ENCODE measurements around the gene STRIT1. TPM values are rescaled to one million over a fixed set of nuclear protein-coding genes. Genes with fewer than 3 reads are reported as not detected.

The STRIT1 gene
- total and polyA plus RNA-seq, 2 donors (not counting 1 experiment from before 2014, with no cell fraction given), result not detected

DNA sequence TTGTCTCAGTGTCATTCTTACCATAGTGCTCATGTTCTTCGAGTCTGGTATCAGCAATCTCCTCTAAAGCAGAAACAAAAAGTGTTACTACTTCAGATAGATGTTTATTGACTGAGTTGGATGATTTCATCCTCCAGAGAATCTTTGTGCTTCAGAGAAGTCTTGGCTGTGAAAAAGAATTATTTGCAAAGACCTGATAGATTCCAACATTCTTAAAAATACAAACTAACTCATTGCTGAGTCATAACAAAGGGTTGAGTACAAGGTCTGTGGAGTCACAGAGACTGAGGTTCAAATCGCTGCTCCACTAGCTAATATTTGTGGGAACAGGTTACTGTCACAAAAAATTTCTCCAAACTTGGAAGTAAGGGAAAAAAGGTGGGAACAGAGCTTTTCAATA lies 9.0 kb upstream of the STRIT1 start:
- H3K9ac ChIP-seq (ENCODE audit: low read length), result no peak overlapping the region
- H3K9me3 ChIP-seq (ENCODE audit: control extremely low read depth in 1 of 3, control insufficient read depth in 2 of 3, insufficient read depth in 1 of 3, low read length in 2 of 3), result no peaks in the 10 kb centered on the region
- Mint-ChIP-seq H3K27ac (no peak overlapping the region), H3K27me3 (no peaks in the 10 kb centered on the region), H3K4me3 (no peak overlapping the region), H3K9me3 (ENCODE audit: insufficient read depth) (peaks cover 8% of the 10 kb centered on the region), H3K4me1 (no peaks in the 10 kb centered on the region)
- no peaks in the 10 kb centered on the region for H3K4me1 ChIP-seq (ENCODE audit: control insufficient read depth in 2 of 2, insufficient read depth in 2 of 2, low read length in 2 of 2)
- no peaks in the 10 kb centered on the region for H3K36me3 ChIP-seq (replicated peaks in 1 of 2; ENCODE audit: control extremely low read depth in 1 of 2, control insufficient read depth in 1 of 2, extremely low read depth in 1 of 2, insufficient read depth in 2 of 2, low read length in 1 of 2)
- TF ChIP-seq, protein P1, sequence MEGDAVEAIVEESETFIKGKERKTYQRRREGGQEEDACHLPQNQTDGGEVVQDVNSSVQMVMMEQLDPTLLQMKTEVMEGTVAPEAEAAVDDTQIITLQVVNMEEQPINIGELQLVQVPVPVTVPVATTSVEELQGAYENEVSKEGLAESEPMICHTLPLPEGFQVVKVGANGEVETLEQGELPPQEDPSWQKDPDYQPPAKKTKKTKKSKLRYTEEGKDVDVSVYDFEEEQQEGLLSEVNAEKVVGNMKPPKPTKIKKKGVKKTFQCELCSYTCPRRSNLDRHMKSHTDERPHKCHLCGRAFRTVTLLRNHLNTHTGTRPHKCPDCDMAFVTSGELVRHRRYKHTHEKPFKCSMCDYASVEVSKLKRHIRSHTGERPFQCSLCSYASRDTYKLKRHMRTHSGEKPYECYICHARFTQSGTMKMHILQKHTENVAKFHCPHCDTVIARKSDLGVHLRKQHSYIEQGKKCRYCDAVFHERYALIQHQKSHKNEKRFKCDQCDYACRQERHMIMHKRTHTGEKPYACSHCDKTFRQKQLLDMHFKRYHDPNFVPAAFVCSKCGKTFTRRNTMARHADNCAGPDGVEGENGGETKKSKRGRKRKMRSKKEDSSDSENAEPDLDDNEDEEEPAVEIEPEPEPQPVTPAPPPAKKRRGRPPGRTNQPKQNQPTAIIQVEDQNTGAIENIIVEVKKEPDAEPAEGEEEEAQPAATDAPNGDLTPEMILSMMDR (IDR thresholded peaks at IDR 0.05), result no peak
- no peak for TF ChIP-seq EZH2 (IDR thresholded peaks at IDR 0.05; ENCODE audit: borderline replicate concordance, insufficient read depth, low read depth, low read length, poor library complexity, severe bottlenecking)
- H3K27ac ChIP-seq (ENCODE audit: low read length in 2 of 2), result no peak overlapping the region
- POLR2A ChIA-PET, result no interaction called here
- intact Hi-C loops (cut with micrococcal nuclease), result no loop called here
- WGBS (ENCODE audit: insufficient coverage), result 100% methylated on average over 1 of the region's 2 CpGs
- H2AFZ ChIP-seq (ENCODE audit: insufficient read depth, low read depth, low read length, poor library complexity, severe bottlenecking), result no peak overlapping the region
- DNase-seq (no peak), ATAC-seq (ENCODE audit: low read depth) (no peak)
- H4K20me1 ChIP-seq (ENCODE audit: control insufficient read depth, insufficient read depth, low read length, poor library complexity, severe bottlenecking), result no peaks in the 10 kb centered on the region
- CTCF ChIA-PET, result interaction anchor here (0.5 kb wide), 1 partner anchor 1240 kb away, joined by 3 read pairs; no protein-coding TSS in a partner anchor
- no peak overlapping the region for H3K4me3 ChIP-seq (ENCODE audit: control extremely low read depth in 1 of 5, extremely low read depth in 1 of 5, insufficient read depth in 1 of 5, low read depth in 2 of 5, low read length in 4 of 5)
- no peaks in the 10 kb centered on the region for H3K27me3 ChIP-seq (replicated peaks in 1 of 4; ENCODE audit: control extremely low read depth in 1 of 4, control insufficient read depth in 3 of 4, insufficient read depth in 4 of 4, low read length in 3 of 4)
- H3K4me2 ChIP-seq (replicated peaks; ENCODE audit: low read depth, low read length, poor library complexity, severe bottlenecking), result no peak overlapping the region
- H3K79me2 ChIP-seq (ENCODE audit: control insufficient read depth, insufficient read depth, low read length), result no peaks in the 10 kb centered on the region

DNA sequence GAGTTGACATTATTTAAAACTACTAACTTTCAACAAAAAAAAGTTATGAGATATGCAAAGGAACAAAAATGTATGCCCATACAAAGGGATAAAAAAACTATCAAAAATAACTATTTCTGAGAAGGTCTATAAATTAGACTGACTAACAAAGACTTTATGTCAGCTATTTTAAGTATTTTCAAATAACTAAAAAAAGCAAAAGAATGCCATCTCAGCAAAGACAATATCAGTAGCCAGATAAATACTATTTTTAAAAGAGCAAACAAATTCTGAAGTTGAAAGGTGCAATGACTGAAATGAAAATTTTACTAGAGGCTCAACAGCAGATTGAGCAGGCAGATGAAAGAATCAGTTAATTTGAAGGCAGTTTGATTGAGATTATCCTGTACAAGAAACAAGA lies 3.6 kb upstream of the STRIT1 start:
- Histone ChIP-seq H3K36me3 (replicated peaks in 1 of 2; ENCODE audit: control extremely low read depth in 1 of 2, control insufficient read depth in 1 of 2, extremely low read depth in 1 of 2, insufficient read depth in 2 of 2, low read length in 1 of 2) (no peaks in the 10 kb centered on the region), H2AFZ (ENCODE audit: insufficient read depth, low read depth, low read length, poor library complexity, severe bottlenecking) (no peak overlapping the region), H3K9me3 (ENCODE audit: control extremely low read depth in 1 of 3, control insufficient read depth in 2 of 3, insufficient read depth in 1 of 3, low read length in 2 of 3) (peaks cover 0 to 5% (median 0%) of the 10 kb centered on the region in 3 donors), H3K27me3 (replicated peaks in 1 of 4; ENCODE audit: control extremely low read depth in 1 of 4, control insufficient read depth in 3 of 4, insufficient read depth in 4 of 4, low read length in 3 of 4) (no peaks in the 10 kb centered on the region), H3K4me2 (replicated peaks; ENCODE audit: low read depth, low read length, poor library complexity, severe bottlenecking) (no peak overlapping the region), H3K4me3 (ENCODE audit: control extremely low read depth in 1 of 5, extremely low read depth in 1 of 5, insufficient read depth in 1 of 5, low read depth in 2 of 5, low read length in 4 of 5) (no peak overlapping the region), H3K4me1 (ENCODE audit: control insufficient read depth in 2 of 2, insufficient read depth in 2 of 2, low read length in 2 of 2) (no peaks in the 10 kb centered on the region), H4K20me1 (ENCODE audit: control insufficient read depth, insufficient read depth, low read length, poor library complexity, severe bottlenecking) (no peaks in the 10 kb centered on the region), H3K79me2 (ENCODE audit: control insufficient read depth, insufficient read depth, low read length) (no peaks in the 10 kb centered on the region), H3K27ac (ENCODE audit: low read length in 2 of 2) (no peak overlapping the region), H3K9ac (ENCODE audit: low read length) (no peak overlapping the region)
- POLR2A ChIA-PET, result no interaction called here
- TF ChIP-seq EZH2 (IDR thresholded peaks at IDR 0.05; ENCODE audit: borderline replicate concordance, insufficient read depth, low read depth, low read length, poor library complexity, severe bottlenecking), result no peak
- TF ChIP-seq, protein P1 (IDR thresholded peaks at IDR 0.05), result no peak
- H3K27me3 Mint-ChIP-seq, result no peaks in the 10 kb centered on the region
- intact Hi-C loops (cut with micrococcal nuclease), result no loop called here
- DNase-seq (no peak), ATAC-seq (ENCODE audit: low read depth) (no peak)
- CTCF ChIA-PET, result no interaction called here
- H3K9me3 Mint-ChIP-seq (ENCODE audit: insufficient read depth), result peaks cover 12% of the 10 kb centered on the region
- H3K4me1 Mint-ChIP-seq, result no peaks in the 10 kb centered on the region
- no peak overlapping the region for H3K27ac Mint-ChIP-seq
- H3K4me3 Mint-ChIP-seq, result no peak overlapping the region

All from B cell (primary cell).